ENCODE measurements around the gene CNOT4.

CNOT4 gene

GRCh38 chr7:135409845-135410542 is 99.9 kb downstream of the CNOT4 start:
- Histone ChIP-seq H3K36me3 (ENCODE audit: control insufficient read depth, insufficient read depth, low read length) (no peaks in the 10 kb centered on the region), H3K4me3 (ENCODE audit: insufficient read depth, low read depth, low read length) (no peak overlapping the region), H3K27ac (ENCODE audit: insufficient read depth, low read depth, low read length, poor library complexity, severe bottlenecking) (no peak overlapping the region), H3K4me1 (ENCODE audit: control insufficient read depth, insufficient read depth, low read length) (no peaks in the 10 kb centered on the region), H3K27me3 (ENCODE audit: control insufficient read depth, insufficient read depth, low read length, poor library complexity, severe bottlenecking) (no peaks in the 10 kb centered on the region), H3K9me3 (ENCODE audit: control insufficient read depth, low read length) (no peaks in the 10 kb centered on the region)
- WGBS, 2 experiments: 91 to 96% methylated on average over 2 of the region's 2 CpGs

GRCh38 chr7:135407884-135408283 is 102.0 kb downstream of the CNOT4 start:
- Histone ChIP-seq H3K27me3 (ENCODE audit: control insufficient read depth, insufficient read depth, low read length, poor library complexity, severe bottlenecking) (no peaks in the 10 kb centered on the region), H3K4me3 (ENCODE audit: insufficient read depth, low read depth, low read length) (no peak overlapping the region), H3K27ac (ENCODE audit: insufficient read depth, low read depth, low read length, poor library complexity, severe bottlenecking) (no peak overlapping the region), H3K9me3 (ENCODE audit: control insufficient read depth, low read length) (no peaks in the 10 kb centered on the region), H3K4me1 (ENCODE audit: control insufficient read depth, insufficient read depth, low read length) (no peaks in the 10 kb centered on the region), H3K36me3 (ENCODE audit: control insufficient read depth, insufficient read depth, low read length) (no peaks in the 10 kb centered on the region)

DNA sequence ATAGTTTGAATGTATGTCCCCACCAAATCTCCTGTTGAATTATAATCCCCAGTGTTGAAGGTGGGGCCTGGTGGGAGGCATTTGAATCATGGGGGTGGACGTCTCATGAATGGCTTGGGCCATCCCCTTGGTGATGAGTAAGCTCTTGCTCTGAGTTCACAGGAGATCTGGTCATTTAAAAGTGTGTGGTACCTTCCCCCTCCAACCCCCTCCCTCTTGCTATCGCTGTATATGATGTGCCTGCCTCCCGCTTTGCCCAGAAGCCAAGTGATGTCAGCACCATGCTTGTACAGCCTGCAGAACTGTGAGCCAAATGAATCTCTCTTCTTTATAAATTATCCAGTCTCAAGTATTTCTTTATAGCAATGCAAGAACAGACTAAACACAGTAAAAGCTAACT is 103.0 kb downstream of the CNOT4 start:
- 88 to 94% methylated on average over 2 to 3 of the region's 3 CpGs for WGBS, 2 experiments
- no peak overlapping the region for H3K27ac ChIP-seq (ENCODE audit: insufficient read depth, low read depth, low read length, poor library complexity, severe bottlenecking)
- no peaks in the 10 kb centered on the region for H3K9me3 ChIP-seq (ENCODE audit: control insufficient read depth, low read length)
- no peaks in the 10 kb centered on the region for H3K36me3 ChIP-seq (ENCODE audit: control insufficient read depth, insufficient read depth, low read length)
- no peaks in the 10 kb centered on the region for H3K4me1 ChIP-seq (ENCODE audit: control insufficient read depth, insufficient read depth, low read length)
- no peaks in the 10 kb centered on the region for H3K27me3 ChIP-seq (ENCODE audit: control insufficient read depth, insufficient read depth, low read length, poor library complexity, severe bottlenecking)
- no peak overlapping the region for H3K4me3 ChIP-seq (ENCODE audit: insufficient read depth, low read depth, low read length)

- H3K27ac ChIP-seq (ENCODE audit: insufficient read depth, low read depth, low read length, poor library complexity, severe bottlenecking): no peak overlapping the region
- H3K4me3 ChIP-seq (ENCODE audit: insufficient read depth, low read depth, low read length): no peak overlapping the region
- H3K36me3 ChIP-seq (ENCODE audit: control insufficient read depth, insufficient read depth, low read length): no peaks in the 10 kb centered on the region
- no peaks in the 10 kb centered on the region for H3K9me3 ChIP-seq (ENCODE audit: control insufficient read depth, low read length)
- no peaks in the 10 kb centered on the region for H3K4me1 ChIP-seq (ENCODE audit: control insufficient read depth, insufficient read depth, low read length)
- no peaks in the 10 kb centered on the region for H3K27me3 ChIP-seq (ENCODE audit: control insufficient read depth, insufficient read depth, low read length, poor library complexity, severe bottlenecking)
- WGBS, 2 experiments: 90 to 95% methylated on average over 2 of the region's 2 CpGs
Observed at GRCh38 chr7:135405969-135406368, 103.9 kb downstream of the CNOT4 start.

- Histone ChIP-seq H3K4me3 (ENCODE audit: insufficient read depth, low read depth, low read length) (no peak overlapping the region), H3K36me3 (ENCODE audit: control insufficient read depth, insufficient read depth, low read length) (no peaks in the 10 kb centered on the region), H3K27me3 (ENCODE audit: control insufficient read depth, insufficient read depth, low read length, poor library complexity, severe bottlenecking) (no peaks in the 10 kb centered on the region), H3K9me3 (ENCODE audit: control insufficient read depth, low read length) (no peaks in the 10 kb centered on the region), H3K4me1 (ENCODE audit: control insufficient read depth, insufficient read depth, low read length) (no peaks in the 10 kb centered on the region), H3K27ac (ENCODE audit: insufficient read depth, low read depth, low read length, poor library complexity, severe bottlenecking) (no peak overlapping the region)
- WGBS, 2 experiments: 97 to 100% methylated on average over 1 to 2 of the region's 3 CpGs
Observed at GRCh38 chr7:135403302-135403701, 106.6 kb downstream of the CNOT4 start.

DNA sequence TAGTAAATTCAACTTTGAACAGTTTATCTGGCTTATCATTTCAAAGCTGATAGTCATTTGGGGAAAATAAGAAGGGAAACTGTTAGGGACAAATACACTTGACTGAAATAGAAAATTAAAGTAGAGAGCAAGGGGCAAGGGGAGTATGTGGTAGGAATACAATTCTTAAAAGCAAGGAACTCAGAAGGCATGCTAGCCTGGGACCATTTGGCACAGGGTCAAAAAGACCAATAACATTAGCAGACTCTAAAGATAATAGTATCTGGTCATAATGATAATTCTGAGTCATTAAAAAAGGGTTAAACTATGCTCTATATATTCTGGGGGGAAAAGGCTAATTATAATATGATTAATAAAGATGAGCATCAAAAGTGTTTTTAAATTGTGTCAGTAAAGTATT is 112.2 kb downstream of the CNOT4 start:
- Histone ChIP-seq H3K27ac (ENCODE audit: insufficient read depth, low read depth, low read length, poor library complexity, severe bottlenecking) (no peak overlapping the region), H3K9me3 (ENCODE audit: control insufficient read depth, low read length) (no peaks in the 10 kb centered on the region), H3K36me3 (ENCODE audit: control insufficient read depth, insufficient read depth, low read length) (peaks cover 4% of the 10 kb centered on the region), H3K4me3 (ENCODE audit: insufficient read depth, low read depth, low read length) (no peak overlapping the region), H3K27me3 (ENCODE audit: control insufficient read depth, insufficient read depth, low read length, poor library complexity, severe bottlenecking) (no peaks in the 10 kb centered on the region), H3K4me1 (ENCODE audit: control insufficient read depth, insufficient read depth, low read length) (no peaks in the 10 kb centered on the region)

GRCh38 chr7:135392701-135393100 is 117.2 kb downstream of the CNOT4 start:
- Histone ChIP-seq H3K4me1 (ENCODE audit: control insufficient read depth, insufficient read depth, low read length) (no peaks in the 10 kb centered on the region), H3K27me3 (ENCODE audit: control insufficient read depth, insufficient read depth, low read length, poor library complexity, severe bottlenecking) (no peaks in the 10 kb centered on the region), H3K36me3 (ENCODE audit: control insufficient read depth, insufficient read depth, low read length) (peaks cover 4% of the 10 kb centered on the region), H3K4me3 (ENCODE audit: insufficient read depth, low read depth, low read length) (no peak overlapping the region), H3K27ac (ENCODE audit: insufficient read depth, low read depth, low read length, poor library complexity, severe bottlenecking) (no peak overlapping the region), H3K9me3 (ENCODE audit: control insufficient read depth, low read length) (no peaks in the 10 kb centered on the region)
- WGBS, 2 experiments: 88 to 96% methylated on average over 4 of the region's 4 CpGs

GRCh38 chr7:135391514-135391913 is 118.4 kb downstream of the CNOT4 start:
- Histone ChIP-seq H3K27me3 (ENCODE audit: control insufficient read depth, insufficient read depth, low read length, poor library complexity, severe bottlenecking) (no peaks in the 10 kb centered on the region), H3K36me3 (ENCODE audit: control insufficient read depth, insufficient read depth, low read length) (peaks cover 4% of the 10 kb centered on the region), H3K4me1 (ENCODE audit: control insufficient read depth, insufficient read depth, low read length) (no peaks in the 10 kb centered on the region), H3K4me3 (ENCODE audit: insufficient read depth, low read depth, low read length) (no peak overlapping the region), H3K9me3 (ENCODE audit: control insufficient read depth, low read length) (no peaks in the 10 kb centered on the region), H3K27ac (ENCODE audit: insufficient read depth, low read depth, low read length, poor library complexity, severe bottlenecking) (no peak overlapping the region)
- 87% methylated on average over 3 of the region's 3 CpGs; no CpG with 5 or more reads in 1 of the 2 experiments for WGBS, 2 experiments

DNA sequence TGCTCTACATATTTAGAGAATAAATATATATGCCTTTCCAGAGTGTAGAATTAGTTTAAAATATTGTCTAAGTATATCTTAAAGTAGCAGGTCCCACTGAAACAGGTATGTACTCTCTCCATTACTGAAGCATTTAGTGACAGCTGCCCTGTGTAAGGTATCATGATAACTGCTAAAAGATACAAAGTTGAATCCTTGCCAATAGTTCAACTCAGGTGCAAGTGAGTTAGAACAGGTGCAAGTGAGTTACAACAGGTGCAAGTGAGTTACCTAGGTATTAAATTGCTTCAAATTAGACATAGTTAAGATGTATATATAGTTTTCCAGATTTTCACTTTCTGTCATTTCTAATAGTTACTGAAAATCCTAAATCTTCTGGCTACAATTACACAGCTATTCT is 119.1 kb downstream of the CNOT4 start:
- Histone ChIP-seq H3K9me3 (ENCODE audit: control insufficient read depth, low read length) (no peaks in the 10 kb centered on the region), H3K36me3 (ENCODE audit: control insufficient read depth, insufficient read depth, low read length) (peaks cover 4% of the 10 kb centered on the region), H3K27ac (ENCODE audit: insufficient read depth, low read depth, low read length, poor library complexity, severe bottlenecking) (no peak overlapping the region), H3K4me1 (ENCODE audit: control insufficient read depth, insufficient read depth, low read length) (no peaks in the 10 kb centered on the region), H3K27me3 (ENCODE audit: control insufficient read depth, insufficient read depth, low read length, poor library complexity, severe bottlenecking) (no peaks in the 10 kb centered on the region), H3K4me3 (ENCODE audit: insufficient read depth, low read depth, low read length) (no peak overlapping the region)

DNA sequence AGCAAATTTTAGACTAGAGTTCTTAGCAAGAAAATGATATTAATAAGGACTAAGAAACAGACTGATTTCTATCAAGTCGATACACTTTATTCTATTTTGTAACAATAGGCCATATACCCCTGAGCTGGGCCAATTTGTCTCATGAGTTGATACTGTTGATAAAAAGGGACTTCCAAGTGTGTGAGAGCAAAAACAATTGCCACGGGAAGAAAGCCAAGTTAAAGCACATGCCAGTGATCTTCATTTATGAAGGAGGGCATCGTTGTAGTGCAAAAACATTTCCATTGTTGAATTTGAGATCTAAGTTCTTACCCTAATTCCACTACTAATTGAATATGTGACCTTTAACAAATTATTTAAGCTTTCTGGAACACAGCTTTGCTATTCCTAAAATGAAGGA is 119.9 kb downstream of the CNOT4 start:
- H3K27me3 ChIP-seq (ENCODE audit: control insufficient read depth, insufficient read depth, low read length, poor library complexity, severe bottlenecking): no peaks in the 10 kb centered on the region
- WGBS, 2 experiments: 87 to 91% methylated on average over 2 to 3 of the region's 3 CpGs
- no peak overlapping the region for H3K4me3 ChIP-seq (ENCODE audit: insufficient read depth, low read depth, low read length)
- no peaks in the 10 kb centered on the region for H3K9me3 ChIP-seq (ENCODE audit: control insufficient read depth, low read length)
- H3K4me1 ChIP-seq (ENCODE audit: control insufficient read depth, insufficient read depth, low read length): no peaks in the 10 kb centered on the region
- H3K27ac ChIP-seq (ENCODE audit: insufficient read depth, low read depth, low read length, poor library complexity, severe bottlenecking): no peak overlapping the region
- peaks cover 4% of the 10 kb centered on the region for H3K36me3 ChIP-seq (ENCODE audit: control insufficient read depth, insufficient read depth, low read length)

- Histone ChIP-seq H3K9me3 (ENCODE audit: control insufficient read depth, low read length) (no peaks in the 10 kb centered on the region), H3K4me1 (ENCODE audit: control insufficient read depth, insufficient read depth, low read length) (no peaks in the 10 kb centered on the region), H3K27me3 (ENCODE audit: control insufficient read depth, insufficient read depth, low read length, poor library complexity, severe bottlenecking) (no peaks in the 10 kb centered on the region), H3K4me3 (ENCODE audit: insufficient read depth, low read depth, low read length) (no peak overlapping the region), H3K36me3 (ENCODE audit: control insufficient read depth, insufficient read depth, low read length) (no peaks in the 10 kb centered on the region), H3K27ac (ENCODE audit: insufficient read depth, low read depth, low read length, poor library complexity, severe bottlenecking) (no peak overlapping the region)
- WGBS, 2 experiments: 60 to 92% methylated on average over 1 to 3 of the region's 3 CpGs
Observed at GRCh38 chr7:135388616-135389015, 121.3 kb downstream of the CNOT4 start.
